ENCODE data around the gene FARSA. TPM values are rescaled to one million over a fixed set of nuclear protein-coding genes. Genes with fewer than 3 reads are reported as not detected.

Gene FARSA
- total and polyA plus RNA-seq, 2 of the 13 experiments (the other 11 are each of a cell fraction or from before 2014, with no cell fraction given): 25.9 to 72.0 TPM

DNA sequence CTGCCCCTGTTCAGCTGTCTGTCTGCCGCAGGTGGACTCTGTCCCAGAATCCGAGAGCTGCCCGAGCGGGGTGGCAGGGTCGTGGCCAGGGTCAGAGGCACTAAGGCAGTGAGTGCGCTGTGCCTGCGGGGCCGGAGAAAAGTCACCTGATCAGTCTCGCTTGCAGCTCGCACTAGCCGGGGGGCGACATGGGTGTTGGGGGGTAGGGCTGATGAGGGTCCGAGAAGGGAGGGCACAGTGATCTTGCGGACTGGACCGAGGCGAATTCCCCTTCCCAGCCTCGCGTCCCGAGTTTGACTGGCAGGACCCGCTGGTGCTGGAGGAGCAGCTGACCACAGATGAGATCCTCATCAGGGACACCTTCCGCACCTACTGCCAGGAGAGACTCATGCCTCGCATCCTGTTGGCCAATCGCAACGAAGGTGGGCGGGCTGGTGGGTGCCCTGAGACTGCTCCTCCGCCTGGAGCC lies 41.9 kb downstream of the FARSA start (continued):
- TF ChIP-seq FOXO1 (CRISPR knock-in tag; IDR thresholded peaks at IDR 0.05): no peak
- TF ChIP-seq, protein P1, sequence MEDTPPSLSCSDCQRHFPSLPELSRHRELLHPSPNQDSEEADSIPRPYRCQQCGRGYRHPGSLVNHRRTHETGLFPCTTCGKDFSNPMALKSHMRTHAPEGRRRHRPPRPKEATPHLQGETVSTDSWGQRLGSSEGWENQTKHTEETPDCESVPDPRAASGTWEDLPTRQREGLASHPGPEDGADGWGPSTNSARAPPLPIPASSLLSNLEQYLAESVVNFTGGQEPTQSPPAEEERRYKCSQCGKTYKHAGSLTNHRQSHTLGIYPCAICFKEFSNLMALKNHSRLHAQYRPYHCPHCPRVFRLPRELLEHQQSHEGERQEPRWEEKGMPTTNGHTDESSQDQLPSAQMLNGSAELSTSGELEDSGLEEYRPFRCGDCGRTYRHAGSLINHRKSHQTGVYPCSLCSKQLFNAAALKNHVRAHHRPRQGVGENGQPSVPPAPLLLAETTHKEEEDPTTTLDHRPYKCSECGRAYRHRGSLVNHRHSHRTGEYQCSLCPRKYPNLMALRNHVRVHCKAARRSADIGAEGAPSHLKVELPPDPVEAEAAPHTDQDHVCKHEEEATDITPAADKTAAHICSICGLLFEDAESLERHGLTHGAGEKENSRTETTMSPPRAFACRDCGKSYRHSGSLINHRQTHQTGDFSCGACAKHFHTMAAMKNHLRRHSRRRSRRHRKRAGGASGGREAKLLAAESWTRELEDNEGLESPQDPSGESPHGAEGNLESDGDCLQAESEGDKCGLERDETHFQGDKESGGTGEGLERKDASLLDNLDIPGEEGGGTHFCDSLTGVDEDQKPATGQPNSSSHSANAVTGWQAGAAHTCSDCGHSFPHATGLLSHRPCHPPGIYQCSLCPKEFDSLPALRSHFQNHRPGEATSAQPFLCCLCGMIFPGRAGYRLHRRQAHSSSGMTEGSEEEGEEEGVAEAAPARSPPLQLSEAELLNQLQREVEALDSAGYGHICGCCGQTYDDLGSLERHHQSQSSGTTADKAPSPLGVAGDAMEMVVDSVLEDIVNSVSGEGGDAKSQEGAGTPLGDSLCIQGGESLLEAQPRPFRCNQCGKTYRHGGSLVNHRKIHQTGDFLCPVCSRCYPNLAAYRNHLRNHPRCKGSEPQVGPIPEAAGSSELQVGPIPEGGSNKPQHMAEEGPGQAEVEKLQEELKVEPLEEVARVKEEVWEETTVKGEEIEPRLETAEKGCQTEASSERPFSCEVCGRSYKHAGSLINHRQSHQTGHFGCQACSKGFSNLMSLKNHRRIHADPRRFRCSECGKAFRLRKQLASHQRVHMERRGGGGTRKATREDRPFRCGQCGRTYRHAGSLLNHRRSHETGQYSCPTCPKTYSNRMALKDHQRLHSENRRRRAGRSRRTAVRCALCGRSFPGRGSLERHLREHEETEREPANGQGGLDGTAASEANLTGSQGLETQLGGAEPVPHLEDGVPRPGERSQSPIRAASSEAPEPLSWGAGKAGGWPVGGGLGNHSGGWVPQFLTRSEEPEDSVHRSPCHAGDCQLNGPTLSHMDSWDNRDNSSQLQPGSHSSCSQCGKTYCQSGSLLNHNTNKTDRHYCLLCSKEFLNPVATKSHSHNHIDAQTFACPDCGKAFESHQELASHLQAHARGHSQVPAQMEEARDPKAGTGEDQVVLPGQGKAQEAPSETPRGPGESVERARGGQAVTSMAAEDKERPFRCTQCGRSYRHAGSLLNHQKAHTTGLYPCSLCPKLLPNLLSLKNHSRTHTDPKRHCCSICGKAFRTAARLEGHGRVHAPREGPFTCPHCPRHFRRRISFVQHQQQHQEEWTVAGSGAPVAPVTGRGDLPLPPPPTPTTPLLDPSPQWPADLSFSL (CRISPR knock-in tag; IDR thresholded peaks at IDR 0.05): no peak
- TF ChIP-seq ZNF605 (CRISPR knock-in tag; IDR thresholded peaks at IDR 0.05): no peak
- 0 out of 2 replicates have a peak, but pooled peaks have one; percentile 20 for TF ChIP-seq ZNF746 (CRISPR knock-in tag; IDR thresholded peaks at IDR 0.05)
- no peak for TF ChIP-seq HNRNPLL (IDR thresholded peaks at IDR 0.05; ENCODE audit: low read depth, low read length, poor library complexity, severe bottlenecking)
- no peak for TF ChIP-seq TBX2 (CRISPR knock-in tag; IDR thresholded peaks at IDR 0.05; ENCODE audit: borderline replicate concordance)
- TF ChIP-seq, protein P2, sequence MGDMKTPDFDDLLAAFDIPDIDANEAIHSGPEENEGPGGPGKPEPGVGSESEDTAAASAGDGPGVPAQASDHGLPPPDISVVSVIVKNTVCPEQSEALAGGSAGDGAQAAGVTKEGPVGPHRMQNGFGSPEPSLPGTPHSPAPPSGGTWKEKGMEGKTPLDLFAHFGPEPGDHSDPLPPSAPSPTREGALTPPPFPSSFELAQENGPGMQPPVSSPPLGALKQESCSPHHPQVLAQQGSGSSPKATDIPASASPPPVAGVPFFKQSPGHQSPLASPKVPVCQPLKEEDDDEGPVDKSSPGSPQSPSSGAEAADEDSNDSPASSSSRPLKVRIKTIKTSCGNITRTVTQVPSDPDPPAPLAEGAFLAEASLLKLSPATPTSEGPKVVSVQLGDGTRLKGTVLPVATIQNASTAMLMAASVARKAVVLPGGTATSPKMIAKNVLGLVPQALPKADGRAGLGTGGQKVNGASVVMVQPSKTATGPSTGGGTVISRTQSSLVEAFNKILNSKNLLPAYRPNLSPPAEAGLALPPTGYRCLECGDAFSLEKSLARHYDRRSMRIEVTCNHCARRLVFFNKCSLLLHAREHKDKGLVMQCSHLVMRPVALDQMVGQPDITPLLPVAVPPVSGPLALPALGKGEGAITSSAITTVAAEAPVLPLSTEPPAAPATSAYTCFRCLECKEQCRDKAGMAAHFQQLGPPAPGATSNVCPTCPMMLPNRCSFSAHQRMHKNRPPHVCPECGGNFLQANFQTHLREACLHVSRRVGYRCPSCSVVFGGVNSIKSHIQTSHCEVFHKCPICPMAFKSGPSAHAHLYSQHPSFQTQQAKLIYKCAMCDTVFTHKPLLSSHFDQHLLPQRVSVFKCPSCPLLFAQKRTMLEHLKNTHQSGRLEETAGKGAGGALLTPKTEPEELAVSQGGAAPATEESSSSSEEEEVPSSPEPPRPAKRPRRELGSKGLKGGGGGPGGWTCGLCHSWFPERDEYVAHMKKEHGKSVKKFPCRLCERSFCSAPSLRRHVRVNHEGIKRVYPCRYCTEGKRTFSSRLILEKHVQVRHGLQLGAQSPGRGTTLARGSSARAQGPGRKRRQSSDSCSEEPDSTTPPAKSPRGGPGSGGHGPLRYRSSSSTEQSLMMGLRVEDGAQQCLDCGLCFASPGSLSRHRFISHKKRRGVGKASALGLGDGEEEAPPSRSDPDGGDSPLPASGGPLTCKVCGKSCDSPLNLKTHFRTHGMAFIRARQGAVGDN (CRISPR knock-in tag; IDR thresholded peaks at IDR 0.05): no peak
- no peak for TF ChIP-seq NR2C2 (CRISPR knock-in tag; IDR thresholded peaks at IDR 0.05; ENCODE audit: borderline replicate concordance)
- TF ChIP-seq, protein P3, sequence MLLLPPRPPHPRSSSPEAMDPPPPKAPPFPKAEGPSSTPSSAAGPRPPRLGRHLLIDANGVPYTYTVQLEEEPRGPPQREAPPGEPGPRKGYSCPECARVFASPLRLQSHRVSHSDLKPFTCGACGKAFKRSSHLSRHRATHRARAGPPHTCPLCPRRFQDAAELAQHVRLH (CRISPR knock-in tag; IDR thresholded peaks at IDR 0.05; ENCODE audit: borderline replicate concordance, low read depth): no peak
- TF ChIP-seq ATAD3A (CRISPR knock-in tag; IDR thresholded peaks at IDR 0.05): no peak
- TF ChIP-seq NFYC (CRISPR knock-in tag; IDR thresholded peaks at IDR 0.05): no peak
- TF ChIP-seq, protein P4, sequence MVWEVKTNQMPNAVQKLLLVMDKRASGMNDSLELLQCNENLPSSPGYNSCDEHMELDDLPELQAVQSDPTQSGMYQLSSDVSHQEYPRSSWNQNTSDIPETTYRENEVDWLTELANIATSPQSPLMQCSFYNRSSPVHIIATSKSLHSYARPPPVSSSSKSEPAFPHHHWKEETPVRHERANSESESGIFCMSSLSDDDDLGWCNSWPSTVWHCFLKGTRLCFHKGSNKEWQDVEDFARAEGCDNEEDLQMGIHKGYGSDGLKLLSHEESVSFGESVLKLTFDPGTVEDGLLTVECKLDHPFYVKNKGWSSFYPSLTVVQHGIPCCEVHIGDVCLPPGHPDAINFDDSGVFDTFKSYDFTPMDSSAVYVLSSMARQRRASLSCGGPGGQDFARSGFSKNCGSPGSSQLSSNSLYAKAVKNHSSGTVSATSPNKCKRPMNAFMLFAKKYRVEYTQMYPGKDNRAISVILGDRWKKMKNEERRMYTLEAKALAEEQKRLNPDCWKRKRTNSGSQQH (CRISPR knock-in tag; IDR thresholded peaks at IDR 0.05; ENCODE audit: low read depth): no peak
- no peak for TF ChIP-seq ZNF180 (CRISPR knock-in tag; IDR thresholded peaks at IDR 0.05; ENCODE audit: borderline replicate concordance, low read depth)
- no peak for TF ChIP-seq ISX (CRISPR knock-in tag; conservative IDR thresholded peaks at IDR 0.05)
- no peak for TF ChIP-seq EZH2 (conservative IDR thresholded peaks at IDR 0.05; ENCODE audit: low read depth, low read length)
- TF ChIP-seq RFXANK (CRISPR knock-in tag; IDR thresholded peaks at IDR 0.05): no peak
- no peak for TF ChIP-seq KDM5A (IDR thresholded peaks at IDR 0.05; ENCODE audit: borderline replicate concordance, low read length)
- TF ChIP-seq GPN1 (CRISPR knock-in tag; IDR thresholded peaks at IDR 0.05; ENCODE audit: borderline replicate concordance): no peak

All from HepG2 (cell line).